ENCODE results near the gene RAD23A. TPM values are rescaled to one million over a fixed set of nuclear protein-coding genes. Genes with fewer than 3 reads are reported as not detected.
A peak's percentile ranks its signal among the peaks of the same experiment; 100 is the strongest.
"Not testable (repeated sequence)": the region's sequence is repeated elsewhere in the genome, so short reads cannot be mapped to it uniquely, and the experiment has no call there.

Gene RAD23A
- total RNA-seq, 1 donor from 2014 or later, result 71.6 TPM

- Mint-ChIP-seq H3K4me1 (ENCODE audit: low read depth) (peaks cover 8% of the 10 kb centered on the region), H3K36me3 (ENCODE audit: low read depth) (no peaks in the 10 kb centered on the region), H3K4me3 (ENCODE audit: unreplicated experiment) (no peak overlapping the region), H3K27ac (ENCODE audit: unreplicated experiment) (no peak overlapping the region), H3K27me3 (ENCODE audit: low read depth) (peaks cover 2% of the 10 kb centered on the region), H3K9me3 (ENCODE audit: low read depth) (no peaks in the 10 kb centered on the region)
- TF ChIP-seq CTCF (IDR thresholded peaks at IDR 0.05), result no peak
- no peak for DNase-seq (ENCODE audit: low spot score)
Observed at GRCh38 chr19:12975221-12975741, 29.6 kb downstream of the RAD23A start.

GRCh38 chr19:12976109-12976508 is 30.4 kb downstream of the RAD23A start:
- H3K4me1 Mint-ChIP-seq (ENCODE audit: low read depth); H3K9me3 Mint-ChIP-seq (ENCODE audit: low read depth); H3K27me3 Mint-ChIP-seq (ENCODE audit: low read depth); H3K4me3 Mint-ChIP-seq (ENCODE audit: unreplicated experiment); H3K36me3 Mint-ChIP-seq (ENCODE audit: low read depth); DNase-seq (ENCODE audit: low spot score); H3K27ac Mint-ChIP-seq (ENCODE audit: unreplicated experiment): not testable (repeated sequence)

- Mint-ChIP-seq H3K9me3 (ENCODE audit: low read depth) (no peaks in the 10 kb centered on the region), H3K27ac (ENCODE audit: unreplicated experiment) (no peak overlapping the region), H3K27me3 (ENCODE audit: low read depth) (peaks cover 2% of the 10 kb centered on the region), H3K36me3 (ENCODE audit: low read depth) (no peaks in the 10 kb centered on the region), H3K4me3 (ENCODE audit: unreplicated experiment) (no peak overlapping the region), H3K4me1 (ENCODE audit: low read depth) (peaks cover 7% of the 10 kb centered on the region)
- DNase-seq (ENCODE audit: low spot score), result no peak
- no peak for TF ChIP-seq CTCF (IDR thresholded peaks at IDR 0.05)
Observed at GRCh38 chr19:12979974-12980373, 34.3 kb downstream of the RAD23A start.

- Mint-ChIP-seq H3K36me3 (ENCODE audit: low read depth) (no peaks in the 10 kb centered on the region), H3K4me3 (ENCODE audit: unreplicated experiment) (no peak overlapping the region), H3K4me1 (ENCODE audit: low read depth) (peaks cover 14% of the 10 kb centered on the region), H3K27ac (ENCODE audit: unreplicated experiment) (no peak overlapping the region), H3K9me3 (ENCODE audit: low read depth) (no peaks in the 10 kb centered on the region), H3K27me3 (ENCODE audit: low read depth) (no peaks in the 10 kb centered on the region)
- TF ChIP-seq CTCF (IDR thresholded peaks at IDR 0.05), result no peak
- no peak for DNase-seq (ENCODE audit: low spot score)
Observed at GRCh38 chr19:12982648-12983047, 37.0 kb downstream of the RAD23A start.

GRCh38 chr19:12983091-12983490 is 37.4 kb downstream of the RAD23A start:
- Mint-ChIP-seq H3K4me3 (ENCODE audit: unreplicated experiment) (no peak overlapping the region), H3K4me1 (ENCODE audit: low read depth) (peaks cover 10% of the 10 kb centered on the region), H3K36me3 (ENCODE audit: low read depth) (no peaks in the 10 kb centered on the region), H3K27ac (ENCODE audit: unreplicated experiment) (no peak overlapping the region), H3K9me3 (ENCODE audit: low read depth) (no peaks in the 10 kb centered on the region), H3K27me3 (ENCODE audit: low read depth) (no peaks in the 10 kb centered on the region)
- DNase-seq (ENCODE audit: low spot score), result no peak
- TF ChIP-seq CTCF (IDR thresholded peaks at IDR 0.05), result no peak

GRCh38 chr19:12983542-12984142 is 38.0 kb downstream of the RAD23A start:
- peak; percentile 98 for TF ChIP-seq CTCF (IDR thresholded peaks at IDR 0.05)
- Mint-ChIP-seq H3K4me3 (ENCODE audit: unreplicated experiment) (no peak overlapping the region), H3K27me3 (ENCODE audit: low read depth) (no peaks in the 10 kb centered on the region), H3K27ac (ENCODE audit: unreplicated experiment) (no peak overlapping the region), H3K4me1 (ENCODE audit: low read depth) (peaks cover 9% of the 10 kb centered on the region), H3K36me3 (ENCODE audit: low read depth) (no peaks in the 10 kb centered on the region), H3K9me3 (ENCODE audit: low read depth) (no peaks in the 10 kb centered on the region)
- no peak for DNase-seq (ENCODE audit: low spot score)
